Measurements from ENCODE around the gene VPS13D. TPM values are rescaled to one million over a fixed set of nuclear protein-coding genes. Genes with fewer than 3 reads are reported as not detected.

The VPS13D gene
- total RNA-seq, 1 experiment from 2014 or later = 33.1 TPM

GRCh38 chr1:12414444-12415018 lies 184.7 kb downstream of the VPS13D start:
- no peak for ATAC-seq
- DNase-seq (ENCODE audit: low read depth, low spot score) = no peak

GRCh38 chr1:12415038-12415466 lies 185.2 kb downstream of the VPS13D start:
- POLR2A ChIA-PET = no interaction called here
- 0 out of 2 replicates have a peak overlapping the region, but pooled peaks have one; percentile 2 for H3K27ac ChIP-seq (ENCODE audit: low read length)
- H3K4me1 ChIP-seq (ENCODE audit: control insufficient read depth, insufficient read depth, low read length) = no peaks in the 10 kb centered on the region
- H3K4me3 ChIP-seq (ENCODE audit: low read depth in 2 of 2, low read length in 2 of 2) = no peak overlapping the region
- DNase-seq (ENCODE audit: low read depth, low spot score) (no peak), ATAC-seq (no peak)
- TF ChIP-seq REST (IDR thresholded peaks at IDR 0.05; ENCODE audit: insufficient read depth in 1 of 2, low read depth in 2 of 2, low read length in 1 of 2) (no peak), TCF7L2 (IDR thresholded peaks at IDR 0.05; ENCODE audit: low read depth, low read length) (no peak), POLR2AphosphoS5 (IDR thresholded peaks at IDR 0.05; ENCODE audit: low read depth, low read length) (no peak), SIN3A (IDR thresholded peaks at IDR 0.05; ENCODE audit: borderline replicate concordance, insufficient read depth, low read depth, low read length) (no peak), CTCF (IDR thresholded peaks at IDR 0.05) (no peak)
- H3K36me3 ChIP-seq (ENCODE audit: control insufficient read depth, insufficient read depth, low read length) = no peaks in the 10 kb centered on the region
- in situ Hi-C loops (cut with HindIII; ENCODE audit: low pct_unique_long_range_greater_than_20kb, low sequenced_read_pairs) (no loop called here), intact Hi-C loops (cut with micrococcal nuclease; ENCODE audit: unreplicated experiment) (no loop called here)
- no TSS peak for BruUV-seq (replicated peaks)
- H3K27me3 ChIP-seq (ENCODE audit: control insufficient read depth, insufficient read depth, low read length) = no peaks in the 10 kb centered on the region
- H3K9me3 ChIP-seq (ENCODE audit: control insufficient read depth, insufficient read depth, low read depth, low read length) = peaks cover 9% of the 10 kb centered on the region; the same call in 1 of the 2 replicates
- CTCF ChIA-PET = no interaction called here

More at GRCh38 chr1:12414444-12415018, 184.7 kb downstream of the VPS13D start:
- Histone ChIP-seq H3K27ac (ENCODE audit: low read length) (no peak overlapping the region; the same call in 1 of the 2 replicates), H3K4me3 (ENCODE audit: low read depth in 2 of 2, low read length in 2 of 2) (no peak overlapping the region), H3K27me3 (ENCODE audit: control insufficient read depth, insufficient read depth, low read length) (no peaks in the 10 kb centered on the region), H3K36me3 (ENCODE audit: control insufficient read depth, insufficient read depth, low read length) (no peaks in the 10 kb centered on the region), H3K4me1 (ENCODE audit: control insufficient read depth, insufficient read depth, low read length) (no peaks in the 10 kb centered on the region), H3K9me3 (ENCODE audit: control insufficient read depth, insufficient read depth, low read depth, low read length) (peaks cover 14% of the 10 kb centered on the region; the same call in 1 of the 2 replicates)
- BruUV-seq (replicated peaks) = no TSS peak
- POLR2A ChIA-PET = no interaction called here
- TF ChIP-seq TCF7L2 (IDR thresholded peaks at IDR 0.05; ENCODE audit: low read depth, low read length) (no peak), CTCF (IDR thresholded peaks at IDR 0.05) (no peak), REST (IDR thresholded peaks at IDR 0.05; ENCODE audit: insufficient read depth in 1 of 2, low read depth in 2 of 2, low read length in 1 of 2) (no peak), SIN3A (IDR thresholded peaks at IDR 0.05; ENCODE audit: borderline replicate concordance, insufficient read depth, low read depth, low read length) (no peak), POLR2AphosphoS5 (IDR thresholded peaks at IDR 0.05; ENCODE audit: low read depth, low read length) (no peak)
- CTCF ChIA-PET = no interaction called here
- in situ Hi-C loops (cut with HindIII; ENCODE audit: low pct_unique_long_range_greater_than_20kb, low sequenced_read_pairs) (no loop called here), intact Hi-C loops (cut with micrococcal nuclease; ENCODE audit: unreplicated experiment) (no loop called here)

Measured in Panc1 (cell line).